ENCODE data around the gene UFD1. TPM values are rescaled to one million over a fixed set of nuclear protein-coding genes. Genes with fewer than 3 reads are reported as not detected.

The UFD1 gene
- total RNA-seq, 1 donor from 2014 or later = 75.8 TPM

- H3K27me3 Mint-ChIP-seq (ENCODE audit: low read depth) = no peaks in the 10 kb centered on the region
- no peak overlapping the region for H3K27ac Mint-ChIP-seq (ENCODE audit: unreplicated experiment)
- no peak overlapping the region for H3K4me3 Mint-ChIP-seq (ENCODE audit: unreplicated experiment)
- peaks cover 1% of the 10 kb centered on the region for H3K4me1 Mint-ChIP-seq (ENCODE audit: low read depth)
- TF ChIP-seq CTCF (IDR thresholded peaks at IDR 0.05) = no peak
- no peaks in the 10 kb centered on the region for H3K9me3 Mint-ChIP-seq (ENCODE audit: low read depth)
- DNase-seq (ENCODE audit: low spot score) = no peak
- peaks cover 20% of the 10 kb centered on the region for H3K36me3 Mint-ChIP-seq (ENCODE audit: low read depth)
Observed at GRCh38 chr22:19461506-19461905, 17.5 kb downstream of the UFD1 start.

GRCh38 chr22:19460036-19460435, 19.0 kb downstream of the UFD1 start:
- Mint-ChIP-seq H3K27ac (ENCODE audit: unreplicated experiment) (no peak overlapping the region), H3K4me3 (ENCODE audit: unreplicated experiment) (no peak overlapping the region), H3K9me3 (ENCODE audit: low read depth) (no peaks in the 10 kb centered on the region), H3K36me3 (ENCODE audit: low read depth) (peaks cover 21% of the 10 kb centered on the region), H3K27me3 (ENCODE audit: low read depth) (no peaks in the 10 kb centered on the region), H3K4me1 (ENCODE audit: low read depth) (peaks cover 16% of the 10 kb centered on the region)
- DNase-seq (ENCODE audit: low spot score) = no peak
- TF ChIP-seq CTCF (IDR thresholded peaks at IDR 0.05) = no peak

- no peaks in the 10 kb centered on the region for H3K9me3 Mint-ChIP-seq (ENCODE audit: low read depth)
- TF ChIP-seq CTCF (IDR thresholded peaks at IDR 0.05) = no peak
- no peaks in the 10 kb centered on the region for H3K27me3 Mint-ChIP-seq (ENCODE audit: low read depth)
- peaks cover 17% of the 10 kb centered on the region for H3K4me1 Mint-ChIP-seq (ENCODE audit: low read depth)
- no peak overlapping the region for H3K4me3 Mint-ChIP-seq (ENCODE audit: unreplicated experiment)
- H3K36me3 Mint-ChIP-seq (ENCODE audit: low read depth) = peaks cover 28% of the 10 kb centered on the region
- no peak overlapping the region for H3K27ac Mint-ChIP-seq (ENCODE audit: unreplicated experiment)
- no peak for DNase-seq (ENCODE audit: low spot score)
Observed at GRCh38 chr22:19457828-19458428, 21.1 kb downstream of the UFD1 start.

GRCh38 chr22:19456541-19456940, 22.5 kb downstream of the UFD1 start:
- H3K4me1 Mint-ChIP-seq (ENCODE audit: low read depth) = peaks cover 17% of the 10 kb centered on the region
- TF ChIP-seq CTCF (IDR thresholded peaks at IDR 0.05) = no peak
- H3K27ac Mint-ChIP-seq (ENCODE audit: unreplicated experiment) = no peak overlapping the region
- no peaks in the 10 kb centered on the region for H3K27me3 Mint-ChIP-seq (ENCODE audit: low read depth)
- H3K9me3 Mint-ChIP-seq (ENCODE audit: low read depth) = no peaks in the 10 kb centered on the region
- H3K36me3 Mint-ChIP-seq (ENCODE audit: low read depth) = peaks cover 34% of the 10 kb centered on the region
- no peak for DNase-seq (ENCODE audit: low spot score)
- H3K4me3 Mint-ChIP-seq (ENCODE audit: unreplicated experiment) = no peak overlapping the region

- no peak for TF ChIP-seq CTCF (IDR thresholded peaks at IDR 0.05)
- peaks cover 17% of the 10 kb centered on the region for H3K4me1 Mint-ChIP-seq (ENCODE audit: low read depth)
- no peak overlapping the region for H3K4me3 Mint-ChIP-seq (ENCODE audit: unreplicated experiment)
- no peaks in the 10 kb centered on the region for H3K27me3 Mint-ChIP-seq (ENCODE audit: low read depth)
- H3K27ac Mint-ChIP-seq (ENCODE audit: unreplicated experiment) = peak overlapping the region; percentile 57
- no peak for DNase-seq (ENCODE audit: low spot score)
- H3K9me3 Mint-ChIP-seq (ENCODE audit: low read depth) = no peaks in the 10 kb centered on the region
- peaks cover 34% of the 10 kb centered on the region for H3K36me3 Mint-ChIP-seq (ENCODE audit: low read depth)
Observed at GRCh38 chr22:19455585-19456370, 23.2 kb downstream of the UFD1 start.

Data from chondrocyte (in vitro differentiated cells).